ENCODE results near the gene PI4KA. TPM values are rescaled to one million over a fixed set of nuclear protein-coding genes. Genes with fewer than 3 reads are reported as not detected.

Gene PI4KA
- total RNA-seq, 3 donors from 2014 or later (not counting 1 experiment from before 2014, with no cell fraction given): 208 to 233 (median 215) TPM

GRCh38 chr22:20868025-20868962 lies 9.7 kb upstream of the PI4KA start:
- H3K4me3 ChIP-seq (ENCODE audit: low read length): no peak overlapping the region
- Mint-ChIP-seq H3K36me3 (no peaks in the 10 kb centered on the region), H3K4me1 (peaks cover 48% of the 10 kb centered on the region in 2 donors), H3K4me3 (no peak overlapping the region), H3K27me3 (ENCODE audit: low read depth in 2 of 2) (no peaks in the 10 kb centered on the region), H3K27ac (peak overlapping the region; percentile 92 to 96), H3K9me3 (no peaks in the 10 kb centered on the region)
- DNase-seq (no peak), ATAC-seq (no peak)
- H3K27ac ChIP-seq (ENCODE audit: low read length): peak overlapping the region; percentile 85
- H3K4me1 ChIP-seq (ENCODE audit: control insufficient read depth, insufficient read depth, low read length): peaks cover 46% of the 10 kb centered on the region
- intact Hi-C loops (cut with micrococcal nuclease): no loop called here
- TF ChIP-seq CTCF (IDR thresholded peaks at IDR 0.05): no peak
- H3K27me3 ChIP-seq (ENCODE audit: control insufficient read depth, insufficient read depth, low read length): no peaks in the 10 kb centered on the region
- no peaks in the 10 kb centered on the region for H3K9me3 ChIP-seq (ENCODE audit: control insufficient read depth, insufficient read depth, low read length)
- H3K36me3 ChIP-seq (ENCODE audit: control insufficient read depth, insufficient read depth, low read length): peaks cover 23% of the 10 kb centered on the region
- 85% methylated on average over 7 of the region's 7 CpGs for WGBS (ENCODE audit: insufficient coverage)

GRCh38 chr22:20867179-20868024 lies 8.8 kb upstream of the PI4KA start:
- H3K9me3 ChIP-seq (ENCODE audit: control insufficient read depth, insufficient read depth, low read length): no peaks in the 10 kb centered on the region
- no peaks in the 10 kb centered on the region for H3K27me3 ChIP-seq (ENCODE audit: control insufficient read depth, insufficient read depth, low read length)
- intact Hi-C loops (cut with micrococcal nuclease): no loop called here
- peak overlapping the region; percentile 85 for H3K27ac ChIP-seq (ENCODE audit: low read length)
- Mint-ChIP-seq H3K27ac (peak overlapping the region; percentile 92 to 96), H3K4me3 (peak overlapping the region; percentile 79), H3K4me1 (peaks cover 55 to 56% of the 10 kb centered on the region in 2 donors), H3K9me3 (no peaks in the 10 kb centered on the region), H3K36me3 (no peaks in the 10 kb centered on the region), H3K27me3 (ENCODE audit: low read depth in 2 of 2) (no peaks in the 10 kb centered on the region)
- no peak for TF ChIP-seq CTCF (IDR thresholded peaks at IDR 0.05)
- WGBS (ENCODE audit: insufficient coverage): 33% methylated on average over 10 of the region's 11 CpGs
- ATAC-seq: peak; percentile 93 to 96 (median 95)
- peak overlapping the region; percentile 1 for H3K4me3 ChIP-seq (ENCODE audit: low read length)
- H3K36me3 ChIP-seq (ENCODE audit: control insufficient read depth, insufficient read depth, low read length): peaks cover 18% of the 10 kb centered on the region
- H3K4me1 ChIP-seq (ENCODE audit: control insufficient read depth, insufficient read depth, low read length): peaks cover 54% of the 10 kb centered on the region
- DNase-seq: peak; percentile 26 to 30

GRCh38 chr22:20866736-20867135 lies 8.1 kb upstream of the PI4KA start:
- no peak for ATAC-seq
- H3K4me3 Mint-ChIP-seq: peak overlapping the region; percentile 79
- H3K4me1 ChIP-seq (ENCODE audit: control insufficient read depth, insufficient read depth, low read length): peaks cover 61% of the 10 kb centered on the region

More at GRCh38 chr22:20866736-20867135, 8.1 kb upstream of the PI4KA start:
- no peaks in the 10 kb centered on the region for H3K9me3 Mint-ChIP-seq
- Histone ChIP-seq H3K27me3 (ENCODE audit: control insufficient read depth, insufficient read depth, low read length) (no peaks in the 10 kb centered on the region), H3K4me3 (ENCODE audit: low read length) (peak overlapping the region; percentile 1), H3K36me3 (ENCODE audit: control insufficient read depth, insufficient read depth, low read length) (peaks cover 15% of the 10 kb centered on the region), H3K9me3 (ENCODE audit: control insufficient read depth, insufficient read depth, low read length) (no peaks in the 10 kb centered on the region), H3K27ac (ENCODE audit: low read length) (peak overlapping the region; percentile 85)
- peaks cover 61 to 63% of the 10 kb centered on the region in 2 donors for H3K4me1 Mint-ChIP-seq
- WGBS (ENCODE audit: insufficient coverage): 62% methylated on average over 5 of the region's 5 CpGs
- H3K27me3 Mint-ChIP-seq (ENCODE audit: low read depth in 2 of 2): no peaks in the 10 kb centered on the region
- TF ChIP-seq CTCF (IDR thresholded peaks at IDR 0.05): no peak
- intact Hi-C loops (cut with micrococcal nuclease): no loop called here
- no peak for DNase-seq
- H3K36me3 Mint-ChIP-seq: no peaks in the 10 kb centered on the region
- H3K27ac Mint-ChIP-seq: peak overlapping the region; percentile 92 to 96

Data from natural killer cell (primary cell).